Urinary bladder (tissue), 4 donors: Measurements from ENCODE around the gene C9orf152. TPM values are rescaled to one million over a fixed set of nuclear protein-coding genes. Genes with fewer than 3 reads are reported as not detected.

ENCODE experiments used
- DNase-seq: peaks from one replicate; pipeline ENCODE4 v3.0.0-alpha.2; 2015; ENCODE audit errors: extremely low spot score
- H3K27ac ChIP-seq: one replicate; pipeline ENCODE4 v1.5.1; 2013; ENCODE audit warnings: low read depth, mild to moderate bottlenecking, moderate library complexity
- H3K36me3 ChIP-seq: one replicate; pipeline ENCODE4 v1.6.1; 2013; ENCODE audit warnings: mild to moderate bottlenecking, moderate library complexity; ENCODE audit not compliant: insufficient read depth
- H3K4me1 ChIP-seq: one replicate; pipeline ENCODE4 v1.6.1; 2013; ENCODE audit warnings: mild to moderate bottlenecking, moderate library complexity; ENCODE audit not compliant: insufficient read depth
- H3K4me3 ChIP-seq: one replicate; pipeline ENCODE4 v1.5.1; 2013; ENCODE audit warnings: low read depth, low read length
- WGBS: extraction: QIAGEN DNeasy Blood & Tissue Kit; methylation state at CpG from one replicate; pipeline ENCODE4 v1.1.7; 2013; 5-methylcytosine and 5-hydroxymethylcytosine counted together
- polyA plus RNA-seq: library from polyadenylated mRNA; stranded (reverse); fragments of 200-250 nt; gene quantifications from one replicate; pipeline ENCODE4 v1.2.3, GENCODE V29; 2013
- total RNA-seq: library from RNA; depleted of rRNA; stranded (reverse); fragments of >200 nt; gene quantifications from one replicate; pipeline ENCODE4 v1.2.3, GENCODE V29; 2014
- donor health status: healthy with polysubstance abuse.
- donor health status: healthy.

The C9orf152 gene
- total and polyA plus RNA-seq, 2 donors, result 0.16 to 0.32 TPM

GRCh38 chr9:110156902-110157301 lies 51.1 kb downstream of the C9orf152 start:
- 35% methylated on average over 4 of the region's 4 CpGs for WGBS
- no peaks in the 10 kb centered on the region for H3K4me1 ChIP-seq

GRCh38 chr9:110156416-110156815 lies 51.5 kb downstream of the C9orf152 start:
- no peaks in the 10 kb centered on the region for H3K4me1 ChIP-seq
- no peaks in the 10 kb centered on the region for H3K36me3 ChIP-seq
- DNase-seq, result no peak
- no peak overlapping the region for H3K27ac ChIP-seq
- WGBS, result 71% methylated on average over 9 of the region's 9 CpGs
- H3K4me3 ChIP-seq, result no peak overlapping the region

More at GRCh38 chr9:110156902-110157301, 51.1 kb downstream of the C9orf152 start:
- H3K36me3 ChIP-seq, result no peaks in the 10 kb centered on the region
- H3K4me3 ChIP-seq, result no peak overlapping the region
- H3K27ac ChIP-seq, result no peak overlapping the region
- no peak for DNase-seq

GRCh38 chr9:110155751-110156150 lies 52.2 kb downstream of the C9orf152 start:
- H3K36me3 ChIP-seq, result no peaks in the 10 kb centered on the region
- no peak overlapping the region for H3K27ac ChIP-seq
- WGBS, result 76% methylated on average over 3 of the region's 3 CpGs
- H3K4me1 ChIP-seq, result no peaks in the 10 kb centered on the region
- no peak overlapping the region for H3K4me3 ChIP-seq
- no peak for DNase-seq

- no peak overlapping the region for H3K4me3 ChIP-seq
- no peaks in the 10 kb centered on the region for H3K4me1 ChIP-seq
- no peaks in the 10 kb centered on the region for H3K36me3 ChIP-seq
- DNase-seq, result no peak
- no peak overlapping the region for H3K27ac ChIP-seq
- 88% methylated on average over 2 of the region's 2 CpGs for WGBS
These were observed 54.5 kb downstream of the C9orf152 start for GRCh38 chr9:110153431-110153830.

GRCh38 chr9:110152704-110153374 lies 55.1 kb downstream of the C9orf152 start:
- WGBS, result 69% methylated on average over 3 of the region's 3 CpGs
- H3K36me3 ChIP-seq, result no peaks in the 10 kb centered on the region
- no peak overlapping the region for H3K27ac ChIP-seq
- H3K4me3 ChIP-seq, result no peak overlapping the region
- H3K4me1 ChIP-seq, result no peaks in the 10 kb centered on the region
- peak; percentile 48 for DNase-seq

Other genes starting within 250 kb of the C9orf152 start
- gene TXN, start 48.3 kb upstream of the C9orf152 start, total RNA-seq, result 90.6 TPM
- 211 TPM for gene TXN, start 48.3 kb upstream of the C9orf152 start, polyA plus RNA-seq
- not detected for gene TXNDC8, start 129.7 kb upstream of the C9orf152 start, total RNA-seq
- not detected for gene TXNDC8, start 129.7 kb upstream of the C9orf152 start, polyA plus RNA-seq